ENCODE results near the gene ASF1B. TPM values are rescaled to one million over a fixed set of nuclear protein-coding genes. Genes with fewer than 3 reads are reported as not detected.

The ASF1B gene
- total RNA-seq, 1 experiment from 2014 or later = 67.4 TPM

DNA sequence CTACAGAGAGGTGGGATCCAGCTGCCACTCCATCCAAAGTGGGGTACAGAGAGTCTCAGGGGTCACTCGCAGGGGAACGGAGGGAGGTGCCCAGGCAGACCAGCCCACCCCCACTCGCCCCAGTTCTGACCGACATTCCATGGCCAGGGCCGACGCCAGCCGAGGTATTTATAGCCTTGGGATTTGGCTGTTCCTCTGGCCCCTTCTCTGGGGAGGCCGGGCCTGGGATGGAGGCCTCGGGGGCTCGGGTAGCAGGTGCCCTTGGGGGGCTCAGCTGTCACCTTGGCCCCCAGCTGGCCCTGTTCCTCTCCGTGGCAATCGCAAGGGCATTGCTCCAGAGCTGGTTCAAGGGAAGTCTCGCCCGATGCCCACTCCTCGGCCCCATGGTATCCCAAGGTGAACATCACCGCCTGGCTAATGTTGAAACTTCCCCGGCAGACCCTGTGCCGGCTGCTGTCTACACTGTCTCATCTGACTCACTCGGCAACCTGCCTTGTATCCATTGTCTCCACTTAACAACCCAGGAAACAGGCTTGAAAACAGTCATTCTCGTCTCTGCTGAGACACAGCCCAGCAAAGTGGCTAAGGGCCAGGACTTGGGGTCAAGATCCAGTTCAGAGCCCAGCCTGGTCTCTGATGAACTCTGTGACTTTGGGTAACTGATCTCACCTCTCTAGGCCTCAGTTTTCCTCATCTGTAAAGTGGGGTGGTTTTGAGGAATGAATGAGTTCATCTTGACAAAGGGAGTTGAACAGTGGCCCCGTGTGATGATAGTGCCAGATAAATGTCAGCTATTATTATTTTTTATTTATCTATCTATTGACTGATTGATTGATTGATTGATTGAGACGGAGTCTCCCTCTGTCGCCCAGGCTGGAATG lies 28.6 kb downstream of the ASF1B start:
- no peaks in the 10 kb centered on the region for H3K9me2 ChIP-seq (ENCODE audit: insufficient read depth)
- H3K4me3 ChIP-seq = no peak overlapping the region
- CTCF ChIA-PET = interaction anchor here (0.6 kb wide), 1 partner anchor 52 kb away, joined by 3 read pairs; no protein-coding TSS in a partner anchor
- H3K27me3 ChIP-seq (ENCODE audit: insufficient read depth, low read depth) = no peaks in the 10 kb centered on the region
- no peak overlapping the region for H3K4me2 ChIP-seq
- H2AFZ ChIP-seq = no peak overlapping the region
- H3K4me1 ChIP-seq (replicated peaks; ENCODE audit: insufficient read depth) = peaks cover 3% of the 10 kb centered on the region
- peaks cover 27% of the 10 kb centered on the region; the same call in 1 of the 2 replicates for H3F3A ChIP-seq (ENCODE audit: insufficient read depth, low read depth)
- DNase-seq = no peak
- H4K20me1 ChIP-seq (ENCODE audit: insufficient read depth) = no peaks in the 10 kb centered on the region
- intact Hi-C loops (cut with micrococcal nuclease; ENCODE audit: unreplicated experiment) = no loop called here
- no TSS peak for BruUV-seq (replicated peaks)
- H3K79me2 ChIP-seq (ENCODE audit: low read depth) = no peaks in the 10 kb centered on the region
- POLR2A ChIA-PET (ENCODE audit: unreplicated experiment) = interaction anchor here (0.6 kb wide), 1 partner anchor 22 kb away, joined by 3 read pairs; no protein-coding TSS in a partner anchor
- TF ChIP-seq, protein P1, sequence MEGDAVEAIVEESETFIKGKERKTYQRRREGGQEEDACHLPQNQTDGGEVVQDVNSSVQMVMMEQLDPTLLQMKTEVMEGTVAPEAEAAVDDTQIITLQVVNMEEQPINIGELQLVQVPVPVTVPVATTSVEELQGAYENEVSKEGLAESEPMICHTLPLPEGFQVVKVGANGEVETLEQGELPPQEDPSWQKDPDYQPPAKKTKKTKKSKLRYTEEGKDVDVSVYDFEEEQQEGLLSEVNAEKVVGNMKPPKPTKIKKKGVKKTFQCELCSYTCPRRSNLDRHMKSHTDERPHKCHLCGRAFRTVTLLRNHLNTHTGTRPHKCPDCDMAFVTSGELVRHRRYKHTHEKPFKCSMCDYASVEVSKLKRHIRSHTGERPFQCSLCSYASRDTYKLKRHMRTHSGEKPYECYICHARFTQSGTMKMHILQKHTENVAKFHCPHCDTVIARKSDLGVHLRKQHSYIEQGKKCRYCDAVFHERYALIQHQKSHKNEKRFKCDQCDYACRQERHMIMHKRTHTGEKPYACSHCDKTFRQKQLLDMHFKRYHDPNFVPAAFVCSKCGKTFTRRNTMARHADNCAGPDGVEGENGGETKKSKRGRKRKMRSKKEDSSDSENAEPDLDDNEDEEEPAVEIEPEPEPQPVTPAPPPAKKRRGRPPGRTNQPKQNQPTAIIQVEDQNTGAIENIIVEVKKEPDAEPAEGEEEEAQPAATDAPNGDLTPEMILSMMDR (conservative IDR thresholded peaks at IDR 0.05) = no peak
- no peak for TF ChIP-seq EZH2 (IDR thresholded peaks at IDR 0.05; ENCODE audit: low read depth)
- H3K36me3 ChIP-seq (ENCODE audit: low read depth) = no peaks in the 10 kb centered on the region
- H3K9me3 ChIP-seq (ENCODE audit: insufficient read depth, low read depth) = no peaks in the 10 kb centered on the region
- no peak overlapping the region for H3K27ac ChIP-seq

DNA sequence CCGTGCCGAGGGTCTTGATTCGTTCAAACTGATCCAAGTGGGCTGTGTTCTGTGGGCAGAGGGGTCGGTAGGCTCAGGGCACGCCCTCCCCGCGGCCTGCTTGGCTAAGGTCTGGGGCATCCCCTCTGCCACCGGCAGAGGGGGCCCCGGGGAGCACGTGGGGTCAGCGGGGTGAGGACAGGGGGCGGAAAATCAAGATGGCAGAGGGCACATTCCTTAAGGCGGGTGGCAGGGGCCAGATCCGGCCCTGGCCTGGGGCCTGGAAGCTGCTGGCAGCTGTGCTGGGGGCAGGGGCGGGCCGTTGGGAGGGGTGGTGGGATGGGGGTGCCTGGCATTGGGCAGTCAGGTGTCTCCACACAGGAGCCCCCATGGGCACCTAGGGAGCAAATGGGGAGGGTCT lies 29.5 kb downstream of the ASF1B start:
- Histone ChIP-seq H3K27ac (no peak overlapping the region), H3K27me3 (ENCODE audit: insufficient read depth, low read depth) (no peaks in the 10 kb centered on the region), H3K36me3 (ENCODE audit: low read depth) (no peaks in the 10 kb centered on the region), H3K4me3 (no peak overlapping the region), H2AFZ (no peak overlapping the region), H3F3A (ENCODE audit: insufficient read depth, low read depth) (peaks cover 37% of the 10 kb centered on the region; the same call in 1 of the 2 replicates), H3K4me2 (no peak overlapping the region), H3K4me1 (replicated peaks; ENCODE audit: insufficient read depth) (peaks cover 13% of the 10 kb centered on the region), H3K9me2 (ENCODE audit: insufficient read depth) (no peaks in the 10 kb centered on the region), H3K79me2 (ENCODE audit: low read depth) (no peaks in the 10 kb centered on the region), H3K9me3 (ENCODE audit: insufficient read depth, low read depth) (no peaks in the 10 kb centered on the region), H4K20me1 (ENCODE audit: insufficient read depth) (no peaks in the 10 kb centered on the region)
- intact Hi-C loops (cut with micrococcal nuclease; ENCODE audit: unreplicated experiment) = no loop called here
- DNase-seq = no peak
- ChIA-PET CTCF (no interaction called here), POLR2A (ENCODE audit: unreplicated experiment) (interaction anchor here (0.6 kb wide), 1 partner anchor 23 kb away, joined by 3 read pairs; no protein-coding TSS in a partner anchor)
- TF ChIP-seq, protein P1 (conservative IDR thresholded peaks at IDR 0.05) = no peak
- TF ChIP-seq EZH2 (IDR thresholded peaks at IDR 0.05; ENCODE audit: low read depth) = no peak
- BruUV-seq (replicated peaks) = no TSS peak

DNA sequence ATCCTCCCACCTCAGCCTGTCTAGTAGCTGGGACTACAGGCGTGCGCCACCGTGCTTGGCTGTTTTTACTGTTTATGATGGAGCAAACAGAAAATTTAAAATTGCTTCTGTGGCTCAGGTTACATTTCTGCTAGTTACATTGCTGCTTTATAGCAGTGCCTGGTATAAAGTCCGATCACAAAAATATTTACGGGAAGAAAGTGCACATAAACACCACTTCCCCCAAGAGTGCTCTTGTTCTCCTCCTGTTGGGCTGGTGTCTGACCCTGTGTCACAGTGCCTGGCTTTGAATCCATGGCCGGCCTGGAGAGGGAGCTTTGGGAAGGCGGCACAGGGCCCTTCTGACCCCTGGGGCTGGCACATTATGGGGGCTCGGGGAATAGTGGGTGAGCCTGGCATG lies 30.7 kb downstream of the ASF1B start:
- H2AFZ ChIP-seq = no peak overlapping the region
- no peaks in the 10 kb centered on the region for H3K9me3 ChIP-seq (ENCODE audit: insufficient read depth, low read depth)
- no peak overlapping the region for H3K27ac ChIP-seq
- H3K27me3 ChIP-seq (ENCODE audit: insufficient read depth, low read depth) = no peaks in the 10 kb centered on the region
- H4K20me1 ChIP-seq (ENCODE audit: insufficient read depth) = no peaks in the 10 kb centered on the region
- DNase-seq = no peak
- H3K9me2 ChIP-seq (ENCODE audit: insufficient read depth) = no peaks in the 10 kb centered on the region
- TF ChIP-seq, protein P1 (conservative IDR thresholded peaks at IDR 0.05) = no peak
- no peak for TF ChIP-seq EZH2 (IDR thresholded peaks at IDR 0.05; ENCODE audit: low read depth)
- H3K4me3 ChIP-seq = no peak overlapping the region
- H3K36me3 ChIP-seq (ENCODE audit: low read depth) = no peaks in the 10 kb centered on the region
- ChIA-PET POLR2A (ENCODE audit: unreplicated experiment) (no interaction called here), CTCF (no interaction called here)
- no TSS peak for BruUV-seq (replicated peaks)
- H3K4me1 ChIP-seq (replicated peaks; ENCODE audit: insufficient read depth) = peaks cover 14% of the 10 kb centered on the region
- no peaks in the 10 kb centered on the region for H3K79me2 ChIP-seq (ENCODE audit: low read depth)
- peaks cover 41% of the 10 kb centered on the region; the same call in 1 of the 2 replicates for H3F3A ChIP-seq (ENCODE audit: insufficient read depth, low read depth)
- intact Hi-C loops (cut with micrococcal nuclease; ENCODE audit: unreplicated experiment) = no loop called here
- H3K4me2 ChIP-seq = no peak overlapping the region
